Esophagus squamous epithelium (tissue), 4 donors: ENCODE results near the gene STX1B.

Experiments used
- POLR2A ChIP-seq, 4 donors: fragments of 450-650 bp; IDR thresholded peaks; one replicate each; pipeline ENCODE4 v1.6.1; 2017; ENCODE audit warnings: antibody characterized with exemption in 4 of 4, mild to moderate bottlenecking in 4 of 4, moderate library complexity in 3 of 4
- TF ChIP-seq, protein P1 (sequence below), 6 experiments: fragments of 450-650 bp in 4 of 6; fragments of 200-600 bp in 2 of 6; sonication (generic) in 2 of 6; IDR thresholded peaks; one replicate each; pipeline ENCODE4 v1.5.1; 2016 to 2019; ENCODE audit warnings: antibody characterized with exemption in 6 of 6, mild to moderate bottlenecking in 4 of 6, moderate library complexity in 4 of 6

DNA sequence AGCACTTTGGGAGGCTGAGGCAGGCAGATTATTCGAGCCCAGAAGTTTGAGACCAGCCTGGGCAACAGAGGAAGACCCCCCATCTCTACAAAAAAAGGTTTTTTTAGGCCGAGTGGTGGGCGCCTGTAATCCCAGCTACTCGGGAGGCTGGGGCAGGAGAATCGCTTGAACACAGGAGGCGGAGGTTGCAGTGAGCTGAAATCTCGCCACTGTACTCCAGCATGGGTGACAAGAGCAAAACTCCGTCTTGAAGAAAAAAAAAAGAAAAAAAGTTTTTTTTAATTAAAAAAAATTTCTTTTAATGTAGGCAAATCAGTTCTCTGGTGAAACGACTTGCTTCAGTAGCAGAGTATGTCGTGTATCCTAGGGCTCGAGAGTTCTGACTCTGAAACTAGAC lies 14.5 kb downstream of the STX1B start:
- TF ChIP-seq, protein P1, sequence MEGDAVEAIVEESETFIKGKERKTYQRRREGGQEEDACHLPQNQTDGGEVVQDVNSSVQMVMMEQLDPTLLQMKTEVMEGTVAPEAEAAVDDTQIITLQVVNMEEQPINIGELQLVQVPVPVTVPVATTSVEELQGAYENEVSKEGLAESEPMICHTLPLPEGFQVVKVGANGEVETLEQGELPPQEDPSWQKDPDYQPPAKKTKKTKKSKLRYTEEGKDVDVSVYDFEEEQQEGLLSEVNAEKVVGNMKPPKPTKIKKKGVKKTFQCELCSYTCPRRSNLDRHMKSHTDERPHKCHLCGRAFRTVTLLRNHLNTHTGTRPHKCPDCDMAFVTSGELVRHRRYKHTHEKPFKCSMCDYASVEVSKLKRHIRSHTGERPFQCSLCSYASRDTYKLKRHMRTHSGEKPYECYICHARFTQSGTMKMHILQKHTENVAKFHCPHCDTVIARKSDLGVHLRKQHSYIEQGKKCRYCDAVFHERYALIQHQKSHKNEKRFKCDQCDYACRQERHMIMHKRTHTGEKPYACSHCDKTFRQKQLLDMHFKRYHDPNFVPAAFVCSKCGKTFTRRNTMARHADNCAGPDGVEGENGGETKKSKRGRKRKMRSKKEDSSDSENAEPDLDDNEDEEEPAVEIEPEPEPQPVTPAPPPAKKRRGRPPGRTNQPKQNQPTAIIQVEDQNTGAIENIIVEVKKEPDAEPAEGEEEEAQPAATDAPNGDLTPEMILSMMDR (IDR thresholded peaks at IDR 0.05): no peak
- no peak for TF ChIP-seq POLR2A (IDR thresholded peaks at IDR 0.05)
